Endothelial cell of umbilical vein (primary cell): ENCODE results near the gene ACTN1. TPM values are rescaled to one million over a fixed set of nuclear protein-coding genes. Genes with fewer than 3 reads are reported as not detected.

ENCODE experiments used
- BruUV-seq: library from RNA; stranded (reverse); fragments of 400-500 nt; replicated peaks from 2 replicates; lab custom pipeline; 2021; lab: Mats Ljungman, UMichigan
- CTCF ChIA-PET: fragments of 300-600, 350-600 bp; sonication (Branson Sonifier 250); formaldehyde crosslinking; loops from one replicate; lab custom pipeline; 2021; ENCODE audit warnings: antibody characterized with exemption, inconsistent platforms; lab: Charles Lee
- POLR2A ChIA-PET: fragments of 300-600, 350-600 bp; sonication (Branson Sonifier 250); formaldehyde crosslinking; loops from one replicate; lab custom pipeline; 2021; ENCODE audit warnings: antibody characterized with exemption, inconsistent platforms; lab: Charles Lee
- DNase-seq: peaks from one replicate; pipeline ENCODE4 v3.0.0-alpha.2; 2011; ENCODE audit warnings: low read depth, low spot score
- FAIRE-seq: peaks from 2 replicates; lab custom pipeline; 2011; peaks lifted over from hg19 to GRCh38; lab: Jason Lieb, UNC
- H2AFZ ChIP-seq: 2 replicates; pipeline ENCODE4 v1.6.0; 2012; ENCODE audit warnings: low read depth, low read length, control low read depth, inconsistent platforms
- H3K27ac ChIP-seq: 2 replicates; pipeline ENCODE4 v1.5.1; 2011; ENCODE audit warnings: low read depth, mild to moderate bottlenecking, control low read depth, low read length, moderate library complexity; ENCODE audit not compliant: insufficient read depth
- H3K27me3 ChIP-seq, 2 experiments: 2 replicates each; pipeline versions ENCODE4 v1.6.0 to v1.6.1; 2011; ENCODE audit warnings: low read length in 2 of 2, mixed read lengths in 1 of 2; ENCODE audit not compliant: control insufficient read depth in 2 of 2, insufficient read depth in 2 of 2
- H3K36me3 ChIP-seq, 2 experiments: 2 replicates in 1 of 2; 3 replicates in 1 of 2; pipeline ENCODE4 v1.5.1; 2011; ENCODE audit warnings: low read length in 2 of 2, mild to moderate bottlenecking in 1 of 2, moderate library complexity in 1 of 2; ENCODE audit not compliant: control insufficient read depth in 2 of 2, insufficient read depth in 2 of 2; ENCODE audit errors: extremely low read depth in 1 of 2
- H3K4me1 ChIP-seq: 3 replicates; pipeline ENCODE4 v1.5.1; 2011; ENCODE audit warnings: mild to moderate bottlenecking, low read length; ENCODE audit not compliant: control insufficient read depth, insufficient read depth; ENCODE audit errors: extremely low read depth
- H3K4me2 ChIP-seq: 2 replicates; pipeline ENCODE4 v1.6.1; 2011; ENCODE audit warnings: low read length, control low read depth, mixed read lengths; ENCODE audit not compliant: insufficient read depth
- H3K4me3 ChIP-seq, 3 experiments: fragments of 200-600 bp in 1 of 3; sonication (generic), shearing (Covaris generic) in 1 of 3; replicated peaks in 1 of 3; 2 replicates each; pipeline ENCODE4 v1.5.1; 2011 to 2016; ENCODE audit warnings: control low read depth in 3 of 3, low read length in 3 of 3, mild to moderate bottlenecking in 2 of 3, inconsistent platforms in 1 of 3, low read depth in 1 of 3, moderate library complexity in 1 of 3; ENCODE audit not compliant: insufficient read depth in 1 of 3
- H3K79me2 ChIP-seq: 2 replicates; pipeline ENCODE4 v1.6.0; 2012; ENCODE audit warnings: low read length, inconsistent platforms; ENCODE audit not compliant: control insufficient read depth, insufficient read depth
- H3K9ac ChIP-seq: replicated peaks from 2 replicates; pipeline ENCODE3; 2011; ENCODE audit warnings: low read length, control low read depth; ENCODE audit not compliant: insufficient read depth; ENCODE audit errors: extremely low read depth
- H3K9me1 ChIP-seq: replicated peaks from 3 replicates; pipeline ENCODE4 v1.6.0; 2011; ENCODE audit warnings: mild to moderate bottlenecking, low read length; ENCODE audit not compliant: control insufficient read depth, insufficient read depth; ENCODE audit errors: extremely low read depth
- H3K9me3 ChIP-seq: replicated peaks from 2 replicates; pipeline ENCODE4 v1.5.1; 2012; ENCODE audit warnings: low read length, inconsistent platforms; ENCODE audit not compliant: control insufficient read depth, insufficient read depth
- H4K20me1 ChIP-seq: replicated peaks from 2 replicates; pipeline ENCODE3; 2011; ENCODE audit warnings: mild to moderate bottlenecking, low read length; ENCODE audit not compliant: control insufficient read depth, insufficient read depth; ENCODE audit errors: extremely low read depth
- CTCF ChIP-seq, 2 donors: IDR thresholded peaks; 1 replicate in 1 of 2; 2 replicates in 1 of 2; pipeline ENCODE4 v1.5.1; 2011; ENCODE audit warnings: low read length in 2 of 2, mild to moderate bottlenecking in 2 of 2, moderate library complexity in 2 of 2, control low read depth in 1 of 2, inconsistent platforms in 1 of 2, low read depth in 1 of 2; ENCODE audit not compliant: insufficient read depth in 1 of 2; ENCODE audit errors: extremely low read depth in 1 of 2
- EZH2 ChIP-seq: IDR thresholded peaks from 2 replicates; pipeline ENCODE4 v1.6.1; 2012; ENCODE audit warnings: borderline replicate concordance, low read depth, mild to moderate bottlenecking, moderate library complexity, low read length, inconsistent platforms; ENCODE audit not compliant: severe bottlenecking
- FOS ChIP-seq: IDR thresholded peaks from 2 replicates; pipeline ENCODE4 v1.6.1; 2011; ENCODE audit warnings: mild to moderate bottlenecking, low read length, moderate library complexity, borderline replicate concordance; ENCODE audit not compliant: insufficient read depth
- GATA2 ChIP-seq: IDR thresholded peaks from 2 replicates; pipeline ENCODE4 v1.7.0; 2011; ENCODE audit warnings: low read depth, mild to moderate bottlenecking, moderate library complexity, mixed read lengths, low read length; ENCODE audit not compliant: insufficient read length, insufficient read depth
- JUN ChIP-seq: IDR thresholded peaks from 2 replicates; pipeline ENCODE4 v1.6.1; 2011; ENCODE audit warnings: borderline replicate concordance, low read depth; ENCODE audit not compliant: insufficient read length, insufficient read depth
- MYC ChIP-seq: IDR thresholded peaks from one replicate; pipeline ENCODE4 v1.6.1; 2011; ENCODE audit warnings: mild to moderate bottlenecking, low read depth, low read length
- POLR2A ChIP-seq: IDR thresholded peaks from 2 replicates; pipeline ENCODE4 v1.6.1; 2012; ENCODE audit warnings: low read depth, mild to moderate bottlenecking, control low read depth, low read length
- POLR2AphosphoS5 ChIP-seq: IDR thresholded peaks from 2 replicates; pipeline ENCODE4 v1.6.1; 2012; ENCODE audit warnings: low read depth, mild to moderate bottlenecking, control low read depth, low read length, moderate library complexity; ENCODE audit not compliant: insufficient read depth
- dilution Hi-C: fragments of 300-500 bp; cut with MboI; formaldehyde crosslinking; loops from one replicate; pipeline ENCODE4 v1.15.0; 2019; ENCODE audit warnings: low sequenced_read_pairs; ENCODE audit not compliant: extremely low pct_ligation_motif_present
- intact Hi-C: fragments of 100-400 bp; cut with micrococcal nuclease; formaldehyde crosslinking; loops from one replicate; pipeline ENCODE4 v1.10.0; 2022
- polyA plus RNA-seq, 4 experiments: library from polyadenylated mRNA; depleted of rRNA in 3 of 4; stranded (reverse) in 3 of 4; unstranded in 1 of 4; fragments of >200 nt; gene quantifications; 2 replicates each; pipeline versions ENCODE4 v1.2.1 to v1.2.3, GENCODE V29; 2011 to 2012; ENCODE audit warnings: missing spikeins in 1 of 4
- total RNA-seq: library from RNA; stranded (reverse); gene quantifications from 2 replicates; pipeline ENCODE4 v1.2.3, GENCODE V29; 2021
- TF ChIP-seq, protein P1 (sequence below): IDR thresholded peaks from 2 replicates; pipeline ENCODE4 v1.6.1; 2011; ENCODE audit not compliant: insufficient read depth, insufficient read length

The ACTN1 gene
- total and polyA plus RNA-seq, 2 donors (not counting 3 experiments of a cell fraction or from before 2014, with no cell fraction given): 442 to 463 TPM

- Histone ChIP-seq H3K27me3 (no peaks in the 10 kb centered on the region), H3K36me3 (peaks cover 0 to 20% of the 10 kb centered on the region in 2 experiments), H3K9me1 (no peaks in the 10 kb centered on the region), H3K4me3 (no peak overlapping the region), H3K27ac (peak overlapping the region; percentile 56), H2AFZ (no peak overlapping the region), H4K20me1 (peaks cover 13% of the 10 kb centered on the region), H3K9me3 (no peaks in the 10 kb centered on the region), H3K4me1 (peaks cover 69% of the 10 kb centered on the region), H3K4me2 (peak overlapping the region; percentile 71), H3K9ac (peak overlapping the region; percentile 19), H3K79me2 (peaks cover 100% of the 10 kb centered on the region)
- peak; percentile 43 for DNase-seq
- no peak for FAIRE-seq
- intact Hi-C loops (loop anchor here (1.0 kb wide), 1 partner anchor 12 kb away; no protein-coding TSS in a partner anchor), dilution Hi-C loops (no loop called here)
- BruUV-seq: no TSS peak
- no peak for TF ChIP-seq POLR2A
- TF ChIP-seq JUN: no peak
- TF ChIP-seq EZH2: no peak
- no peak for TF ChIP-seq GATA2
- TF ChIP-seq CTCF (IDR thresholded peaks at IDR 0.05; ENCODE audit: extremely low read depth in 1 of 2, insufficient read depth in 1 of 2, low read depth in 1 of 2, low read length in 2 of 2): no peak
- TF ChIP-seq, protein P1, sequence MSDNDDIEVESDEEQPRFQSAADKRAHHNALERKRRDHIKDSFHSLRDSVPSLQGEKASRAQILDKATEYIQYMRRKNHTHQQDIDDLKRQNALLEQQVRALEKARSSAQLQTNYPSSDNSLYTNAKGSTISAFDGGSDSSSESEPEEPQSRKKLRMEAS: no peak
- no peak for TF ChIP-seq MYC
- no peak for TF ChIP-seq FOS
- no peak for TF ChIP-seq POLR2AphosphoS5
- POLR2A ChIA-PET: interaction anchor here (0.6 to 1.2 kb wide), 3 partner anchors 12 to 91 kb away, joined by 3 to 5 read pairs (median 4); no protein-coding TSS in a partner anchor
- CTCF ChIA-PET: interaction anchor here (0.7 to 5.1 kb wide), 14 partner anchors 9 to 150 kb away, joined by 3 to 18 read pairs (median 6); no protein-coding TSS in a partner anchor
These were observed 21.3 kb downstream of the ACTN1 start for GRCh38 chr14:68957775-68958174.
